SJCRH30 (cell line): Measurements from ENCODE around the gene FAM228B. TPM values are rescaled to one million over a fixed set of nuclear protein-coding genes. Genes with fewer than 3 reads are reported as not detected.
"Not testable (repeated sequence)": the region's sequence is repeated elsewhere in the genome, so short reads cannot be mapped to it uniquely, and the experiment has no call there.

Source experiments
- DNase-seq, 2 experiments: peaks; one replicate each; pipeline ENCODE4 v3.0.0-alpha.2; 2015 to 2020
- H3K27ac ChIP-seq: fragments of 250-450 bp; sonication (Bioruptor Pico); 2 replicates; pipeline ENCODE4 v1.5.1; 2020; ENCODE audit warnings: mild to moderate bottlenecking, moderate library complexity
- H3K27me3 ChIP-seq: fragments of 250-450 bp; sonication (Bioruptor Pico); 2 replicates; pipeline ENCODE4 v1.5.1; 2020; ENCODE audit warnings: mild to moderate bottlenecking, moderate library complexity
- H3K36me3 ChIP-seq: fragments of 250-450 bp; sonication (Bioruptor Pico); 2 replicates; pipeline ENCODE4 v1.5.1; 2020; ENCODE audit warnings: mild to moderate bottlenecking, moderate library complexity
- H3K4me1 ChIP-seq: fragments of 250-450 bp; sonication (Bioruptor Pico); 2 replicates; pipeline ENCODE4 v1.5.1; 2020; ENCODE audit warnings: mild to moderate bottlenecking, moderate library complexity
- H3K4me3 ChIP-seq: fragments of 250-450 bp; sonication (Bioruptor Pico); 2 replicates; pipeline ENCODE4 v1.5.1; 2020; ENCODE audit warnings: mild to moderate bottlenecking, moderate library complexity
- H3K9me3 ChIP-seq: fragments of 250-450 bp; sonication (Bioruptor Pico); replicated peaks from 2 replicates; pipeline ENCODE4 v1.5.1; 2020; ENCODE audit warnings: mild to moderate bottlenecking, moderate library complexity
- total RNA-seq: library from RNA; depleted of rRNA; stranded (reverse); fragments of >200 nt; shearing (Covaris generic); gene quantifications from 2 replicates; pipeline ENCODE4 v1.2.3, GENCODE V29; 2014

The FAM228B gene
- total RNA-seq, 1 experiment from 2014 or later = 2.2 TPM

DNA sequence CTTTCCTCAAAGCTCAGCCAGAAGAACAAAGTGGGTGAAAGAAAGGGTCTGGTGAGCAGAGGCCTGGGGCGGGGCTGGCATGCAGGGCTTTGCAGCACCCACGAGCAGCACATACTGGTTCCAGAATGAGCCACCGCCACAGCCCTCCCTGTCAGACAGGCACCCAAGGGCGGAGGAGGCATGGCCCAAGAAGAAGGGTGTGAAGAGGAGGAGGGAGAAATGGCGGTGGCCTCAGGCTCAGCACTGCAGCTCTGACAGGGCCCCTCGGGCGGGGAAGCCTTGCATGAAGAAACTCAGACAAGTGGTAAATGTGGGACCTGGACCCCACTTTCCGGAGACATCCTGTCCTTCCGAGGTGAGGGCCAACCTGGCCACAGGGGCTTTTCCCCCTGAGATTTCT is 67.2 kb downstream of the FAM228B start:
- Histone ChIP-seq H3K36me3 (no peaks in the 10 kb centered on the region), H3K27ac (no peak overlapping the region), H3K4me1 (no peaks in the 10 kb centered on the region), H3K4me3 (no peak overlapping the region), H3K27me3 (no peaks in the 10 kb centered on the region), H3K9me3 (peaks cover 2% of the 10 kb centered on the region)
- no peak for DNase-seq

DNA sequence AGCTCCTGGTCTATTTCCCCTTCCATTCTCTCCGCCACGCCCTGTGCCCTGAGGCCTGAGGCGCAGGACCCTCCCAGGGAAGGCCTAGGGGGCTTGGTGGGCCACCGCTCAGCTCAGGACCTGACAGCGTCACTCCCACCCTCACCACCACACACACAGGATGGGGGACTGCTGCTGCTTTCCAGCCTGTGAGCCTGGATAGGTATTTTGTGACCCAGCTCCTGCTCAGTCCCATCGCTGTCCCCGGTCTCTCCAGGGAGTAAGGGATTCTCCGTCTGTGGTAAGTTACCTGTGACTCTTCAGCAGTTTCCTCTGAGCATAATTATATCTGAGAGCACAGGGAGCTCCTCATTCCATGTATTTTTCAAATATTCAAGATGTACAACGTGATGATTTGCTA is 67.9 kb downstream of the FAM228B start:
- Histone ChIP-seq H3K4me3 (no peak overlapping the region), H3K4me1 (no peaks in the 10 kb centered on the region), H3K27ac (no peak overlapping the region), H3K9me3 (peaks cover 2% of the 10 kb centered on the region), H3K36me3 (no peaks in the 10 kb centered on the region), H3K27me3 (no peaks in the 10 kb centered on the region)
- no peak for DNase-seq

DNA sequence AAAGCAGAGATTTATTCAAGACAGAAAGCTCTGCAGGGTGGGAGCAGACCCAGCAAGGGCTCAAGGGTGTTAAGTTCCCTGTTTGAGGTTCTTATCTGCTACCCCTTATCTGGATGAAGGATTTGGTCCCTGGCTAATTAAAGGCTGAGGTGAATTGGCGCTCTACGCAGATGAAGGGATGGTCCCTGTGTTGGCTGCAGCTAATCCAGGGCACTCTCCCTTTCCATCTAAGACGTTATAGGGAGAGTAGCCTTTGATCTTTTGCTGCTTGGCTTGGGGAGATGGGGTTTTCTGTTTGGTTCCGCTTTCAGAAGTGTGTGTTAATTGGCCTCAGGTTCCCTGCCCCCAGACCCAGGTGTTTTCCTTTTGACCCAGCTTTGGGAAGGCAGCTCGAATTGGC is 68.6 kb downstream of the FAM228B start:
- DNase-seq = no peak
- Histone ChIP-seq H3K36me3 (no peaks in the 10 kb centered on the region), H3K9me3 (peaks cover 3% of the 10 kb centered on the region)

DNA sequence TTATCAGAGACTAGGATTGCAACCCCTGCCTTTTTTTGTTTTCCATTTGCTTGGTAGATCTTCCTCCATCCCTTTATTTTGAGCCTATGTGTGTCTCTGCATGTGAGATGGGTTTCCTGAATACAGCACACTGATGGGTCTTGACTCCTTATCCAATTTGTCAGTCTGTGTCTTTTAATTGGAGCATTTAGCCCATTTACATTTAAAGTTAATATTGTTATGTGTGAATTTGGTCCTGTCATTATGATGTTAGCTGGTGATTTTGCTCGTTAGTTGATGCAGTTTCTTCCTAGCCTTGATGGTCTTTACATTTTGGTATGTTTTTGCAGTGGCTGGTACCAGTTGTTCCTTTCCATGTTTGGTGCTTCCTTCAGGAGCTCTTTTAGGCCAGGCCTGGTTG is 73.9 kb downstream of the FAM228B start:
- not testable (repeated sequence) for H3K27ac ChIP-seq, H3K27me3 ChIP-seq, H3K4me3 ChIP-seq, H3K36me3 ChIP-seq, DNase-seq, H3K4me1 ChIP-seq, H3K9me3 ChIP-seq

More for the DNA sequence above, 68.6 kb downstream of the FAM228B start:
- H3K27ac ChIP-seq = no peak overlapping the region
- no peaks in the 10 kb centered on the region for H3K4me1 ChIP-seq
- H3K4me3 ChIP-seq = no peak overlapping the region
- no peaks in the 10 kb centered on the region for H3K27me3 ChIP-seq

DNA sequence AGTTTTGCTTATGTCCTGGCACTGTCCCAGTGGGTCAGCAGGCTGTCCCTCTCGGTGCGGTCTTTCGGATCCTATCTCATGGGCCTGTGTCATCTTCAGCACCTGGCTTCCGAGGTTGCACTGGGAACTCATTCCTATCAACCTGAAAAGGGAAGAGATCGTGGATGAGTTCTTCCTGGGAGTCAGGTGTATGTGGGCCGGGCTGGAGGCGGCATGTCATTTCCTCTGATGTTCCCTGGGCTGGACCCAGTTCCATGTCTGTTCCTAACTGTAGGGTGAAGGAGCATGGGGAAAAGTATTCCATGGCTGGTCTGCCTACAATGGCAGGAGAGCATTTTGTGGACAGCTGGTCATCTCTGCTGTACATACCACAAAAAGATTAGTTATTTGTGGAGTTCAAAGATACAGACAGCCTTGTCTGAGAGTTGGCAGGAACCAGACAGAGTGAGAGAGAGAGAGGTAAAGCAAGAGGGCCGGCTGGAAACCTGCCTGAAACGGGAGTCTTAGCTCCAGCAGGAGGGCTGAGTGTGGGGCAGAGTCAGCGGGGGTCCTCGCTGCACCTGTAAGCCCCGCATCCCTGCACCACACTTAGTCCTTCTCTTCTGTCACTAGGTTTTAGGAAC is 76.8 kb downstream of the FAM228B start:
- H3K36me3 ChIP-seq = no peaks in the 10 kb centered on the region
- H3K9me3 ChIP-seq = peaks cover 9% of the 10 kb centered on the region; the same call in 1 of the 2 replicates
- no peak overlapping the region for H3K4me3 ChIP-seq
- no peak overlapping the region for H3K27ac ChIP-seq
- H3K4me1 ChIP-seq = no peaks in the 10 kb centered on the region
- DNase-seq = no peak
- H3K27me3 ChIP-seq = no peaks in the 10 kb centered on the region

DNA sequence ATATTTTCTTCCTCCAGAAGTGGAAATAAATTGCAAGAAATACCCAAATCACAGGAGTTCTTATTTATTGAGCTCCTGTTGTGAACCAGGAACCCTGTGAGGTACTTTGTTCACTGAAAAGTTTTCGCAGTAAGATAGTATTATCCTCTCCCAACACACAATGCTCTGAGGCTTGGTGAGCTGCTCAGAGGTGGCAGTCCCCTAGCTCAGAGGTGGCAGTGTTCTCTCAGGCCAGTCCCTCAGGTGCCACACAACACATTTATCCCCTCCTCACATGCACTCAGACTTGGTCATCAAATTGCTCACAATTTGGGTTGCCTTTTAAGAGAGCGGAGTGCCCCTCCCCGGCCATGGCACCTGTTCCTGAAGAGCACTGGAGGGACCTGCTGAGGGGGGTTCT is 77.5 kb downstream of the FAM228B start:
- Histone ChIP-seq H3K4me3 (no peak overlapping the region), H3K27me3 (no peaks in the 10 kb centered on the region), H3K4me1 (no peaks in the 10 kb centered on the region), H3K27ac (no peak overlapping the region), H3K36me3 (no peaks in the 10 kb centered on the region), H3K9me3 (peaks cover 6% of the 10 kb centered on the region; the same call in 1 of the 2 replicates)
- DNase-seq = no peak

DNA sequence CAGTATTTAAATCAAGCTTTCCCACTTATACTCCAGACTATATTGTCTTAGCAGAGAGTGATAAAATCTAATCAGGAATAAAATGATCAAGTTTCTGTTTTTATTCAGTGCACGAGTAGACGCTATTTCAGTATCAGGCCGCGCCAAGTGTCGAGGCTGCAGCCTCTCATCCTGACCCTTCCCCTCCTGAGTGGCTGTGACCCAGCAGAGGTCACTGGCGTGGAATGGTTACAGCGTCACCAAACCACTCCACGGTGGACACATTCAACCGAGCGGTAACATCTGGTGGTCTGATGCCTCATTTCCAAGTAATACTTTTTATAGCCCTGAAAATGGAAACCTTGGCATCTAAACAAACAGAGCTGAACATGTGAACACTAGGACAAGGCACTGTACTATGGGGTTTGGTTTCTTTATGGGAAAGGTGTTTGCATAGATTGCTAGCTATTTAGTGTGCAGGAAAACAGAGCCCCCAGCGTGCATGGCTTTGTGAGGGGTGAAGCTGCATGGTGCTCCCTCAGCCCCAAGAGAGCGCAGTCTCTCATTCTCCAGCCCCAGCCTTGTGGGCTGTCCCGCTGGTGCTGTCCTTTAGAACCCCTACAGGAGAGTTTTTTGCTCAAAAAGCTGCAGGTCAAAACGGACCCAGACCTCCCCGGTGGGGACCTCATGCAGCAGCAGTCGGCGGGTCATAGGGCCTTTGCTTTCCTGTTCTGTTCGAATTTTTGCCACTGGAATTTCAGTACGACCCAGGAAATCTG is 79.9 kb downstream of the FAM228B start:
- H3K4me1 ChIP-seq = no peaks in the 10 kb centered on the region
- H3K27ac ChIP-seq = no peak overlapping the region
- H3K27me3 ChIP-seq = no peaks in the 10 kb centered on the region
- no peak overlapping the region for H3K4me3 ChIP-seq
- no peak for DNase-seq
- no peaks in the 10 kb centered on the region for H3K36me3 ChIP-seq
- no peaks in the 10 kb centered on the region for H3K9me3 ChIP-seq

DNA sequence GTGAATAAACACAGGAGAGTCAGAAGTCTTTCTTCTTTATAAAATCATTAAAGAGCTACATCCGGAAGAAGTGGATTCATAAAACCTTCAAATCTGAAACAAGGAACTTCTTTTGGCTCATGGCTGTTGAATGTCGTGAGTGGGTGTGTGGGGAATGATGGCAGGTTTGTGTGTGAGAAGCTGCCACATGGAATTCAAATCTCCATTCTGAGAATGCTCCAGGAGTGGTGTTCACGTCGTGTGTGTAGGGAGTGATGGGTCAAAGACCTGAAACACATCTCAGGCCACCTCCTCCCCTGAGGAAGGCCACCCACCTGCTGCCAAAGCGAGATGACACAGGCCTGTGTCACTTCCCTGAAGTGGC is 80.5 kb downstream of the FAM228B start:
- no peak overlapping the region for H3K4me3 ChIP-seq
- H3K27me3 ChIP-seq = no peaks in the 10 kb centered on the region
- H3K9me3 ChIP-seq = no peaks in the 10 kb centered on the region

DNA sequence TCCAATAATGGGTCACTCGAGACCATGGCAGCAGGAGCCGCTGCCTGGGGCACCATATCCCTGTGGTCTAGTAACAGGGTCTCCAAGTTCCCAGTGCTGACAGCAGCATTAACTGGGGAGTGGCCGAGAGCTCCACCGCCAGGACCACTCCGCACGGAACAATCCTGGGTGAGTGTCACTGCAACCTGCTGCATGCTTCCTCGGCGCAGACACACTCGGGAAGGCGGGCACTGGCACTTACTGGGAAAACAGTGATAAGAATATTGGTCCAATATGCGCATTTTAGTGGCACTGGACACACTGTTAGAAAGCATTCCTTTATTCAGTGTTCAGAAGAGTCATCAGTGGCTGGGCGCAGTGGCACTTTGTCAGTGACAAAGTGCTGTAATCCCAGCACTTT is 81.2 kb downstream of the FAM228B start:
- Histone ChIP-seq H3K27me3 (no peaks in the 10 kb centered on the region), H3K4me1 (no peaks in the 10 kb centered on the region), H3K4me3 (no peak overlapping the region), H3K27ac (no peak overlapping the region), H3K36me3 (no peaks in the 10 kb centered on the region), H3K9me3 (no peaks in the 10 kb centered on the region)
- no peak for DNase-seq

More for the DNA sequence above, 80.5 kb downstream of the FAM228B start:
- Histone ChIP-seq H3K27ac (no peak overlapping the region), H3K4me1 (no peaks in the 10 kb centered on the region), H3K36me3 (no peaks in the 10 kb centered on the region)
- no peak for DNase-seq

DNA sequence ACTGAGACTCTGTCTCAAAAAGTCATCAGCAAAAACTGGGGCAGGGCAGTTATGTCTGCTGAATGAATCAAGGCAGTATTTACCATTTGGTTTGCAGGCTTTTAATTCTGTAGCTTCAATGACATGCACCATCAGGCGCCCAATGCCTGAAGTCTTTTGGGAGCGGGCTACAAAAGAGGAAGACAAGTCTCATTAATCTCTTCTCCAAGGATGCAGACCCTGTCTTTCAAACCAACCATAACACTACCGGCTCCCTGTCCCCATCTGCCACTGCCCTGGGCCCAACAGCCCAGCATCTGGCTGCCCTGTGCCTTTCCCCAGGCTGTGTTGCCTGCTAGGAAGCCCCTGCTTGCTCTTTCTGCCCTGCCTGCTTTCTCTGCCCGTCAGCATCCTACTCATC is 81.9 kb downstream of the FAM228B start:
- Histone ChIP-seq H3K9me3 (no peaks in the 10 kb centered on the region), H3K4me1 (no peaks in the 10 kb centered on the region), H3K27me3 (no peaks in the 10 kb centered on the region), H3K4me3 (no peak overlapping the region), H3K36me3 (no peaks in the 10 kb centered on the region), H3K27ac (no peak overlapping the region)
- DNase-seq = no peak

DNA sequence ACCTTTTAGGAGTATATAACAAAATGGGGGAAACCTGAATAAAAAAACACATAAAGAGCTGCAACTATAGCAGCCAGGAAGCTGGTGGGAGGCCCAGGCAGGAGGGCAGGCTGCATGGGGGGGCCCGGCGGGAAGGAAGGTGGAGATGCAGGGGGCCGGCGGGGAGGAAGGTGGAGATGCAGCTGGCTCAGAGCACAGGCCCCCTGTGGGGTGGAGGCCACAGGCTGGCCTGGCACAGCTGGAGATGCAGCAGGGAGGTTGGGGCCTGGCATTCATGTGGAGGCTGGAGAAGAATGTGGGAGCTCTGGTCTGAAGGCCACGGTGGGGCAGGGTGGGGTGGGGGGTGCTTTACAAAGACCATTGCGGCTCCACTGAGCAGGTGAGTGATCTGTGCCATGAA is 83.0 kb downstream of the FAM228B start:
- H3K27me3 ChIP-seq = no peaks in the 10 kb centered on the region
- H3K9me3 ChIP-seq = no peaks in the 10 kb centered on the region
- no peak overlapping the region for H3K27ac ChIP-seq
- no peak for DNase-seq
- H3K4me1 ChIP-seq = no peaks in the 10 kb centered on the region
- H3K4me3 ChIP-seq = no peak overlapping the region
- no peaks in the 10 kb centered on the region for H3K36me3 ChIP-seq

DNA sequence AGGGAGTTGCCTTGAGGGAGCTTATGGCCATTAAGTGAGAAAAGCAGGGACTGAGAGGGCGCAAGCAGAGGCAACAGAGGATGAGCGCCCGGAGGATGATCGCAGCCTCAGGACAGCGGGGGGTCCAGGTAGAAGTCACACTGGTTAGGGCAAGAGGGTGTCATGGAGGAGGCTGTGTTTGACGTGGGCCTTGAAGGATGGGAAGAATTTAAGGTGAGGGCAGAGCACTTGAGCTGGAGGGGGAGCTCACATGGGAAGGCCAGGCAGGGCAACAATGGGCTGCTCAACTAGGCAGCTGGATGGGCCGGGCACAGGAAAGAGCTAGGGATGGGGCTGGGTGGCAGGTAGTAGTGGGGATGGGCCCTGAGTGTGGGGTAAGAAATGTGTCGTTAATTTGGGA is 83.4 kb downstream of the FAM228B start:
- Histone ChIP-seq H3K9me3 (no peaks in the 10 kb centered on the region), H3K4me3 (no peak overlapping the region), H3K4me1 (no peaks in the 10 kb centered on the region), H3K27ac (no peak overlapping the region), H3K36me3 (no peaks in the 10 kb centered on the region), H3K27me3 (no peaks in the 10 kb centered on the region)
- DNase-seq = no peak

DNA sequence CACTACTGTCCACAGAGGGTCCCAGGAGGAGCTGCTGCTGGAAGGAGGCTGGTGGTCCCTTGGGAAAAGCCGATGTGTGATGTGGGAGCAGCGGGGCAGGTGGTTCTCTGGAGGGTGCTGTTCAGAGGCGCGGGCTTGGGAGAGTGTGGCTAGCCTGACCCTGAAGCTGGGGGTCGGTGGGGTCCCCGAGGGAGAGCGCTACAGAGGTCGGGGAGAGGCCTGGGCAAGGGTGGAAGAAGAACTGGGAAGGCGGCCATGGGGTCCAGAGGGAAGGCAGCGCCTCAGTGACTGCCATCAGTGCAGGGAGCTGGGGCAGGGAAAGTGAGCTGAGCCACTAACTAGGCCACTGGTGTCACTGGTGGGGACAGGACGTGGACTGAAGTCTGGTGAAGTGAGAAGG is 84.1 kb downstream of the FAM228B start:
- Histone ChIP-seq H3K9me3 (no peaks in the 10 kb centered on the region), H3K27ac (no peak overlapping the region), H3K4me3 (no peak overlapping the region), H3K36me3 (no peaks in the 10 kb centered on the region), H3K27me3 (no peaks in the 10 kb centered on the region), H3K4me1 (no peaks in the 10 kb centered on the region)
- DNase-seq = no peak

DNA sequence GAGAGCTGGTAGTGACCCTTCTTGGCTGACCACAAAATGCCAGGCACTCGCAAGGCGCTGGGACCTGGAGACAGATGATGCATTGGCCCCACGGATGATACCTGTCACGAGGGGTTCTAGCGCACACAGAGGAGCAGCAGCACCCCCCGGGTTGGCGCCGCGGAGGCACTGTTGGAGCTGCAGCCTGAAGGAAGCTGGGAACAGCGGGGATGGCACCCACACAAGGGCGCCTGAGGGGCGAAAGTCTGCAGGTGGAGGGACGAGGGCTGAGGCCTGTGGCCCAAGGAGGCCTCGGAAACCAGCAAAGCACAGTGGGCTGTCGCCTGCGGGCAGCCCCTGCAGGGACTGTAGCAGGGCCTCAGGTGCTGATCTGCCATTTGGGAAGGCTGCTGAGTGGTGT is 85.2 kb downstream of the FAM228B start:
- DNase-seq = no peak
- no peaks in the 10 kb centered on the region for H3K36me3 ChIP-seq
- no peak overlapping the region for H3K27ac ChIP-seq
- H3K27me3 ChIP-seq = no peaks in the 10 kb centered on the region
- H3K4me1 ChIP-seq = no peaks in the 10 kb centered on the region
- no peaks in the 10 kb centered on the region for H3K9me3 ChIP-seq
- H3K4me3 ChIP-seq = no peak overlapping the region

DNA sequence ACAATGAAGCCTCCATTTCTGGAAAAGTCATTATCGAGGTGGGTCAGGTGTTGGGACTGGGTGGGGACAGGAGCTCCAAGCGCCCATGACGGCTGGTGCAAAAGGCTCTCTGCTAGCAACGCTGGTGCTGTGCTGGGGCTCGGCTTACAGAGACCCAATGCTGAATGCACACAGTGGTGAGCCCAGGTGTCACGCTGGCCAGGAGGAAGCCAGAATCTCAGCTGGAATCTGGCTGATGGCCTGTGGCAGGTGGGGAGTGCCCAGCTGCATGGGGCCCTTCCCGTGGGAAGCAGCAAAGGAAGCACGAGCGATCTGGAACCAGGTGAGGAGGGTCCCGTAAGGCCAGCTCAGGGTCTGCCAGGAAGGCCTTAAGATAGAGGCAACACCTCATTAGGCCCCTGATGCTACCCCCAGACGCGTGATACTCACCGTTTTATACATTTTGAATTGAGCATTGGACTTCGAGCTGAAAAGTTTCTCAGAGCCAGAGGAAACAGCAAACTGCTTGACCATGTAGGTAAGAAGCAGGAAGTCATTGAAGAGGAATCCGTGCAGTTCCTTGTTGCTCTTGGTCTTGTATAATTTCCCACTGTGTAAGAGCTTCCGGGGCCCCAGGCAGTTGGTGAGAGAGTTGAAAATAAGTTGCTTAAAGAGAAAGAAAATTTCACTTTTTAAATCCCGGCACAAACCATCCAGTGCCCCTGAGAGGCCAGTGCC is 86.3 kb downstream of the FAM228B start:
- no peaks in the 10 kb centered on the region for H3K9me3 ChIP-seq
- H3K27me3 ChIP-seq = no peaks in the 10 kb centered on the region
- DNase-seq = peak in 1 of 2 experiments; percentile 26
- H3K4me3 ChIP-seq = no peak overlapping the region
- H3K27ac ChIP-seq = no peak overlapping the region
- no peaks in the 10 kb centered on the region for H3K4me1 ChIP-seq
- H3K36me3 ChIP-seq = no peaks in the 10 kb centered on the region
